B cell (primary cell): ENCODE data around the gene LIN52.

Source experiments
- CTCF ChIP-seq: fragments of 200-600 bp; IDR thresholded peaks from one replicate; pipeline ENCODE4 v1.8.0; 2022; ENCODE audit warnings: antibody characterized with exemption, mild to moderate bottlenecking
- EZH2 ChIP-seq: IDR thresholded peaks from 2 replicates; pipeline ENCODE4 v1.6.1; 2012; ENCODE audit warnings: borderline replicate concordance, low read depth, mild to moderate bottlenecking, moderate library complexity, low read length; ENCODE audit not compliant: insufficient read depth, poor library complexity, severe bottlenecking

GRCh38 chr14:74085828-74086227 is 1.1 kb downstream of the LIN52 start:
- no peak for TF ChIP-seq CTCF
- no peak for TF ChIP-seq EZH2
